ENCODE measurements around the gene CNIH4.

- no peak for TF ChIP-seq MAX (IDR thresholded peaks at IDR 0.05)
- no peak for TF ChIP-seq CTCF (IDR thresholded peaks at IDR 0.05)
- no peak for TF ChIP-seq POLR2A (IDR thresholded peaks at IDR 0.05; ENCODE audit: low read length)
- no peak for TF ChIP-seq HMGXB4 (CRISPR knock-in tag; IDR thresholded peaks at IDR 0.05; ENCODE audit: borderline replicate concordance)
- TF ChIP-seq ESRRA (IDR thresholded peaks at IDR 0.05; ENCODE audit: borderline replicate concordance, low read length) = no peak
- no peak for TF ChIP-seq PHF8 (IDR thresholded peaks at IDR 0.05; ENCODE audit: borderline replicate concordance, low read depth)
Measured at GRCh38 chr1:224378855-224379631, 22.4 kb downstream of the CNIH4 start.
